DND-41 (cell line): ENCODE results near the gene NDRG3.

Source experiments
- CTCF ChIP-seq: IDR thresholded peaks from 2 replicates; pipeline ENCODE4 v1.5.1; 2012; ENCODE audit warnings: borderline replicate concordance, low read length, moderate library complexity, mild to moderate bottlenecking; ENCODE audit not compliant: poor library complexity, severe bottlenecking; ENCODE audit errors: extremely low read depth
- EZH2 ChIP-seq: IDR thresholded peaks from 3 replicates; pipeline ENCODE4 v1.6.1; 2012; ENCODE audit warnings: borderline replicate concordance, low read depth, mild to moderate bottlenecking, moderate library complexity, low read length, inconsistent platforms; ENCODE audit not compliant: severe bottlenecking

DNA sequence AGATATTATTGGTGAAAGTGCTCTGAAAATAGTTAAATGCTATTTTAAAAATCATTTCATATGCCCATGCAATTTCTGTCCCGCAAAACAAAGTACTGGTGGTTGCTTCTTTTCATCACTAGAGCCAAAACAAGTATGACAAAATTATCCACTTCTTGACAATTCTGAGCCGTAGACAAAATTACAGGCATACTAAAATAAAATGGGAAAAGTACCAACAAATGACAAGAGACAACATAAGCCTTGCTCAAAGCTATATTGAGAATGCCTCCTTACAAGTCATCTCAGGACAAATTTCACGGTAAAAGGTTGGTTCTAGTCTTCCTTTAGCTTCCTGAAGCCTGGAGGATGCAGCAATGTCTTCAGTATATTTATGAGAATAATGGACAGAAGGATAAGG lies 28.9 kb downstream of the NDRG3 start:
- TF ChIP-seq EZH2 (no peak), CTCF (no peak)
